ENCODE results near the gene SRSF7.

DNA sequence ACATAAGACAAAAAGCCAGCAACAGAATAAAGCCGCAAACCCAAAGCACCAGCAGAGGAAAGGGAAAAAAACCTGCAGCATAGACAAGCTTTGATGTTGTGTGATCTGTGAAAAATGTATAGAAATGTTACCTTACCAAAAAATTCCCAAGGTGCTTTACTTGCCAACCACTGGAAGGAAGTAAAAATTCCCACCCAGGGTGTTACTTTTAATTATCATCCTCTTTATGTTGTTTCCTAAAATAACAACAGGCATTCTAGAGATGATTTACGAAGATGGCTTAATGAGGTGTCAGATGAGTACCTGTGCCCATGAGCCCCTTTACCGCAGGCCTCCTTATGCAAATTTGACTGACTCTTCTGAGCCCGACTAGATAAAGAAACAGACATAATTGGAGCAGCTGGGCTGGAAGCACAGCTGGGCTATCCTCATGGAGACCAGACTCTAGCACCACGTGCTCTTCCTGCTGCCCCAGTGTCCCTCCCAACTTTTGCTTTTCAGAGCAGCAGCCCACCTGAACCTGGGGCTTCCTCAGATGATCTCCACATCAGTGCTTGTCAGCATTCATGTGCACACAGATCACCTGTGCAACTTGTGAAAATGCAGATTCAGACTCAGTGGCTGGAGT lies 41.5 kb downstream of the SRSF7 start:
- TF ChIP-seq POLR2A (IDR thresholded peaks at IDR 0.05; ENCODE audit: low read depth) = no peak
- TF ChIP-seq, protein P1, sequence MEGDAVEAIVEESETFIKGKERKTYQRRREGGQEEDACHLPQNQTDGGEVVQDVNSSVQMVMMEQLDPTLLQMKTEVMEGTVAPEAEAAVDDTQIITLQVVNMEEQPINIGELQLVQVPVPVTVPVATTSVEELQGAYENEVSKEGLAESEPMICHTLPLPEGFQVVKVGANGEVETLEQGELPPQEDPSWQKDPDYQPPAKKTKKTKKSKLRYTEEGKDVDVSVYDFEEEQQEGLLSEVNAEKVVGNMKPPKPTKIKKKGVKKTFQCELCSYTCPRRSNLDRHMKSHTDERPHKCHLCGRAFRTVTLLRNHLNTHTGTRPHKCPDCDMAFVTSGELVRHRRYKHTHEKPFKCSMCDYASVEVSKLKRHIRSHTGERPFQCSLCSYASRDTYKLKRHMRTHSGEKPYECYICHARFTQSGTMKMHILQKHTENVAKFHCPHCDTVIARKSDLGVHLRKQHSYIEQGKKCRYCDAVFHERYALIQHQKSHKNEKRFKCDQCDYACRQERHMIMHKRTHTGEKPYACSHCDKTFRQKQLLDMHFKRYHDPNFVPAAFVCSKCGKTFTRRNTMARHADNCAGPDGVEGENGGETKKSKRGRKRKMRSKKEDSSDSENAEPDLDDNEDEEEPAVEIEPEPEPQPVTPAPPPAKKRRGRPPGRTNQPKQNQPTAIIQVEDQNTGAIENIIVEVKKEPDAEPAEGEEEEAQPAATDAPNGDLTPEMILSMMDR (IDR thresholded peaks at IDR 0.05) = no peak
- no peak for TF ChIP-seq POLR2AphosphoS5 (IDR thresholded peaks at IDR 0.05)
- TF ChIP-seq EP300 (IDR thresholded peaks at IDR 0.05) = no peak

Data from esophagus muscularis mucosa (tissue), 4 donors.